K562 (cell line): ENCODE data around the gene PLCD1. TPM values are rescaled to one million over a fixed set of nuclear protein-coding genes. Genes with fewer than 3 reads are reported as not detected.

Source experiments
- ATAC-seq: fragments of 200-7000 bp; cut with Tn5 transposase; 3 replicates; pipeline ENCODE4 v1.9.1; 2020; ENCODE audit warnings: moderate library complexity
- BruUV-seq: library from RNA; stranded (reverse); fragments of 400-500 nt; replicated peaks from 2 replicates; lab custom pipeline; 2021; lab: Mats Ljungman, UMichigan
- CTCF ChIA-PET: fragments of 300-600 bp; formaldehyde crosslinking; extraction: SDS; loops from one replicate; lab custom pipeline; 2021; ENCODE audit warnings: low intra/inter-chr PET ratio; lab: Yijun Ruan, JAX
- POLR2A ChIA-PET: fragments of 300-600, 350-650 bp; sonication (Branson Sonifier 250); formaldehyde crosslinking; extraction: SDS; loops from one replicate; lab custom pipeline; 2021; ENCODE audit warnings: antibody characterized with exemption, inconsistent platforms; lab: Yijun Ruan, JAX
- DNase-seq, 4 experiments: peaks; one replicate each; pipeline versions ENCODE4 v3.0.0 to v3.0.0-alpha.2; 2011 to 2018; ENCODE audit warnings: low spot score in 3 of 4, mixed read lengths in 3 of 4; ENCODE audit errors: extremely low read depth in 1 of 4
- FAIRE-seq: peaks from 2 replicates; lab custom pipeline; 2011; peaks lifted over from hg19 to GRCh38; lab: Jason Lieb, UNC
- H2AFZ ChIP-seq: 2 replicates; pipeline ENCODE4 v1.6.0; 2011; ENCODE audit warnings: low read depth, low read length, control low read depth, inconsistent platforms
- H3K27ac ChIP-seq: fragments of 200-600 bp; 3 replicates; pipeline ENCODE4 v1.8.0; 2011; ENCODE audit warnings: low read depth, mild to moderate bottlenecking, control low read depth, inconsistent platforms, low read length, moderate library complexity, mixed read lengths; ENCODE audit errors: extremely low read depth
- H3K27me3 ChIP-seq, 2 experiments: fragments of 300-600 bp in 1 of 2; 2 replicates in 1 of 2; 3 replicates in 1 of 2; pipeline versions ENCODE4 v1.6.0 to v1.8.0; 2011; ENCODE audit warnings: inconsistent platforms in 2 of 2, low read length in 2 of 2, mild to moderate bottlenecking in 1 of 2, mixed read lengths in 1 of 2, moderate library complexity in 1 of 2; ENCODE audit not compliant: control insufficient read depth in 2 of 2, insufficient read depth in 2 of 2
- H3K36me3 ChIP-seq: fragments of 300-600 bp; 3 replicates; pipeline ENCODE4 v1.8.0; 2011; ENCODE audit warnings: mild to moderate bottlenecking, low read length, inconsistent platforms; ENCODE audit not compliant: control insufficient read depth, insufficient read depth
- H3K4me1 ChIP-seq, 2 experiments: fragments of 200-600 bp in 1 of 2; replicated peaks in 1 of 2; 2 replicates in 1 of 2; 3 replicates in 1 of 2; pipeline versions ENCODE4 v1.5.1 to v1.8.0; 2011; ENCODE audit warnings: inconsistent platforms in 2 of 2, low read length in 2 of 2, mild to moderate bottlenecking in 1 of 2, mixed read lengths in 1 of 2, moderate library complexity in 1 of 2; ENCODE audit not compliant: control insufficient read depth in 2 of 2, insufficient read depth in 2 of 2
- H3K4me2 ChIP-seq: 2 replicates; pipeline ENCODE4 v1.6.1; 2011; ENCODE audit warnings: low read length, control low read depth, inconsistent platforms, mixed read lengths; ENCODE audit not compliant: insufficient read depth
- H3K4me3 ChIP-seq: fragments of 200-600 bp; sonication (generic), shearing (Covaris generic); 2 replicates; pipeline ENCODE4 v1.5.1; 2016; ENCODE audit warnings: control low read depth, inconsistent platforms
- H3K79me2 ChIP-seq: fragments of 200-600 bp; 3 replicates; pipeline ENCODE4 v1.8.0; 2011; ENCODE audit warnings: low read length, inconsistent platforms; ENCODE audit not compliant: control insufficient read depth, insufficient read depth
- H3K9ac ChIP-seq, 2 experiments: 2 replicates each; pipeline versions ENCODE4 v1.6.0 to v1.6.1; 2011; ENCODE audit warnings: low read depth in 2 of 2, low read length in 2 of 2, control low read depth in 1 of 2, inconsistent platforms in 1 of 2, mild to moderate bottlenecking in 1 of 2, mixed read lengths in 1 of 2; ENCODE audit not compliant: insufficient read depth in 1 of 2
- H3K9me1 ChIP-seq: one replicate; pipeline ENCODE4 v1.6.0; 2011; ENCODE audit warnings: inconsistent platforms, mild to moderate bottlenecking, low read length, moderate library complexity; ENCODE audit not compliant: control insufficient read depth, insufficient read depth
- H3K9me3 ChIP-seq: replicated peaks from 2 replicates; pipeline ENCODE4 v1.5.1; 2011; ENCODE audit warnings: low read depth, low read length, inconsistent platforms; ENCODE audit not compliant: control insufficient read depth, insufficient read depth
- H4K20me1 ChIP-seq: replicated peaks from 2 replicates; pipeline ENCODE4 v1.6.1; 2011; ENCODE audit warnings: low read length, inconsistent platforms, mixed read lengths; ENCODE audit not compliant: control insufficient read depth, insufficient read depth
- CBX3 ChIP-seq, 2 experiments: IDR thresholded peaks; 1 replicate in 1 of 2; 2 replicates in 1 of 2; pipeline ENCODE4 v1.6.1; 2012; ENCODE audit warnings: inconsistent platforms in 2 of 2, low read length in 2 of 2, borderline replicate concordance in 1 of 2, control low read depth in 1 of 2
- CHD1 ChIP-seq: fragments of 200-600 bp; sonication (generic); IDR thresholded peaks from one replicate; pipeline ENCODE4 v1.6.1; 2012; ENCODE audit warnings: mild to moderate bottlenecking, moderate library complexity, low read length, inconsistent platforms
- DMBX1 ChIP-seq: fragments of 250-450 bp; sonication (Bioruptor Pico); IDR thresholded peaks from 2 replicates; pipeline ENCODE4 v1.8.0; 2022; ENCODE audit warnings: inconsistent platforms, mild to moderate bottlenecking, moderate library complexity, borderline replicate concordance
- EWSR1 ChIP-seq: fragments of 450-650 bp; IDR thresholded peaks from 2 replicates; pipeline ENCODE4 v1.6.1; 2018; ENCODE audit warnings: borderline replicate concordance, mild to moderate bottlenecking, low read depth, moderate library complexity; ENCODE audit not compliant: partially characterized antibody
- FOXM1 ChIP-seq, 2 experiments: fragments of 450-650 bp in 1 of 2; sonication (generic) in 1 of 2; formaldehyde crosslinking in 1 of 2; IDR thresholded peaks; 2 replicates each; pipeline versions ENCODE4 v1.6.1 to v1.9.0; 2017 to 2022; ENCODE audit warnings: low read depth in 2 of 2, mild to moderate bottlenecking in 2 of 2, missing genetic modification reagents in 1 of 2, moderate library complexity in 1 of 2
- HMG20A ChIP-seq: fragments of 450-650 bp; formaldehyde crosslinking; conservative IDR thresholded peaks from 2 replicates; pipeline ENCODE4 v1.4.0; 2020; ENCODE audit warnings: mild to moderate bottlenecking, mixed read lengths
- HNRNPLL ChIP-seq: fragments of 200-400 bp; formaldehyde crosslinking; IDR thresholded peaks from 2 replicates; pipeline ENCODE4 v1.6.1; 2017; ENCODE audit warnings: low read length, low read depth, mild to moderate bottlenecking; ENCODE audit not compliant: poor library complexity, severe bottlenecking
- ILK ChIP-seq: fragments of 450-650 bp; IDR thresholded peaks from 2 replicates; pipeline ENCODE4 v1.6.1; 2016; ENCODE audit warnings: missing genetic modification characterization, low read depth, mild to moderate bottlenecking, missing compliant biosample characterization, moderate library complexity, borderline replicate concordance
- PHB ChIP-seq: fragments of 250-450 bp; sonication (Bioruptor Pico); IDR thresholded peaks from 2 replicates; pipeline ENCODE4 v1.5.0; 2021
- POU5F1 ChIP-seq: fragments of 150-350 bp; IDR thresholded peaks from 2 replicates; pipeline ENCODE4 v1.6.1; 2014; ENCODE audit warnings: borderline replicate concordance, low read length, low read depth, mild to moderate bottlenecking; ENCODE audit not compliant: partially characterized antibody
- RCOR1 ChIP-seq, 2 experiments: IDR thresholded peaks; 2 replicates each; pipeline ENCODE4 v1.6.1; 2012; ENCODE audit warnings: low read depth in 2 of 2, low read length in 2 of 2, borderline replicate concordance in 1 of 2, improper control_type of control experiment in 1 of 2
- SRSF9 ChIP-seq: fragments of 200-400 bp; formaldehyde crosslinking; IDR thresholded peaks from 2 replicates; pipeline ENCODE4 v1.6.1; 2017; ENCODE audit warnings: low read depth, low read length, borderline replicate concordance
- STAT5B ChIP-seq: fragments of 250-450 bp; sonication (Bioruptor Pico); IDR thresholded peaks from 2 replicates; pipeline ENCODE4 v1.8.0; 2021; ENCODE audit warnings: mild to moderate bottlenecking, inconsistent platforms
- SUPT5H ChIP-seq: fragments of 450-650 bp; IDR thresholded peaks from 2 replicates; pipeline ENCODE4 v1.6.1; 2016
- ZNF76 ChIP-seq: fragments of 250-450 bp; sonication (Bioruptor Pico); IDR thresholded peaks from 2 replicates; pipeline ENCODE4 v1.4.0; 2020; ENCODE audit warnings: mild to moderate bottlenecking, moderate library complexity, borderline replicate concordance
- WGBS: fragments of 100-300 bp; shearing (Covaris generic); methylation state at CpG from one replicate; pipeline ENCODE4 v1.1.6; 2016; ENCODE audit warnings: low coverage, mixed read lengths; ENCODE audit not compliant: insufficient coverage; ENCODE audit errors: missing lambda C conversion rate; 5-methylcytosine and 5-hydroxymethylcytosine counted together
- in situ Hi-C: fragments of 300-500 bp; cut with MboI; formaldehyde crosslinking; loops from 4 replicates; pipeline ENCODE4 v1.15.0; 2018; ENCODE audit warnings: inconsistent platforms, mixed read lengths
- intact Hi-C: fragments of 100-400 bp; cut with micrococcal nuclease; formaldehyde crosslinking; loops from 2 replicates; pipeline ENCODE4 v1.14.2; 2022
- polyA plus RNA-seq, 8 experiments: library from polyadenylated mRNA; depleted of rRNA in 4 of 8; stranded (reverse) in 5 of 8; unstranded in 3 of 8; fragments of >200 nt; fragmentation: Nextera tagmentation in 2 of 8; fragmentation: Illumina TruSeq in 1 of 8; extraction: Ambion mirVana in 2 of 8; extraction: Trizol in 1 of 8; gene quantifications; 2 replicates each; pipeline versions ENCODE4 v1.2.1 to v1.2.3, GENCODE V29; 2011 to 2014; ENCODE audit warnings: inconsistent platforms in 1 of 8, missing spikeins in 1 of 8
- total RNA-seq, 7 experiments: library from RNA; depleted of rRNA in 6 of 7; stranded (reverse); fragments of >200 nt in 6 of 7; fragmentation: Illumina TruSeq in 2 of 7; extraction: Trizol in 2 of 7; gene quantifications; 2 replicates each; pipeline versions ENCODE4 v1.2.1 to v1.2.3, GENCODE V29; 2011 to 2021; ENCODE audit warnings: low replicate concordance in 1 of 7

Gene PLCD1
- total and polyA plus RNA-seq, 9 of the 15 experiments (the other 6 are each of a cell fraction or from before 2014, with no cell fraction given) = 5.4 to 209 (median 116) TPM

- no TSS peak for BruUV-seq
- TF ChIP-seq STAT5B (CRISPR knock-in tag) (no peak), POU5F1 (no peak), ZNF76 (CRISPR knock-in tag) (no peak), HMG20A (no peak), CHD1 (no peak), DMBX1 (CRISPR knock-in tag) (no peak), FOXM1 (IDR thresholded peaks at IDR 0.05; ENCODE audit: low read depth) (no peak), FOXM1 (CRISPR knock-in tag; IDR thresholded peaks at IDR 0.05; ENCODE audit: low read depth) (no peak), PHB (CRISPR knock-in tag) (no peak), SUPT5H (no peak), HNRNPLL (no peak), SRSF9 (no peak), ILK (no peak), EWSR1 (no peak), CBX3 (IDR thresholded peaks at IDR 0.05; ENCODE audit: borderline replicate concordance in 1 of 2, low read length in 2 of 2) (no peak), RCOR1 (IDR thresholded peaks at IDR 0.05; ENCODE audit: borderline replicate concordance in 1 of 2, low read depth in 2 of 2, low read length in 2 of 2) (no peak)
- H3K9ac ChIP-seq = no peak overlapping the region
- no peaks in the 10 kb centered on the region for H3K9me1 ChIP-seq
- ChIA-PET CTCF (no interaction called here), POLR2A (interaction anchor here (1.0 kb wide), 1 partner anchor 14 kb away, joined by 3 read pairs; no protein-coding TSS in a partner anchor)
- no peaks in the 10 kb centered on the region for H4K20me1 ChIP-seq
- in situ Hi-C loops (no loop called here), intact Hi-C loops (no loop called here)
- ATAC-seq (no peak), FAIRE-seq (no peak), DNase-seq (no peak)
- peaks cover 43 to 55% of the 10 kb centered on the region in 2 experiments for H3K27me3 ChIP-seq
- no peaks in the 10 kb centered on the region for H3K9me3 ChIP-seq
- no peaks in the 10 kb centered on the region for H3K79me2 ChIP-seq
- H3K4me2 ChIP-seq = no peak overlapping the region
- no peaks in the 10 kb centered on the region for H3K36me3 ChIP-seq
- H3K4me3 ChIP-seq = no peak overlapping the region
- no peak overlapping the region for H2AFZ ChIP-seq
- no peak overlapping the region for H3K27ac ChIP-seq
- H3K4me1 ChIP-seq = peaks cover 0 to 3% of the 10 kb centered on the region in 2 experiments; a peak in 1 of 5 replicates
- WGBS = 2% methylated on average over 2 of the region's 2 CpGs
Observed at GRCh38 chr3:38047896-38048295, 18.5 kb upstream of the PLCD1 start.
